CD14-positive monocyte (primary cell): ENCODE results near the gene NCK1. TPM values are rescaled to one million over a fixed set of nuclear protein-coding genes. Genes with fewer than 3 reads are reported as not detected.

ENCODE experiments used
- DNase-seq, 3 donors: peaks; one replicate each; pipeline ENCODE4 v3.0.0-alpha.2; 2011 to 2022
- H2AFZ ChIP-seq: 2 replicates; pipeline ENCODE4 v1.6.0; 2012; ENCODE audit warnings: mild to moderate bottlenecking, low read depth, low read length, inconsistent platforms; ENCODE audit not compliant: insufficient read depth, poor library complexity, severe bottlenecking
- H3K27ac ChIP-seq, 2 donors: 1 replicate in 1 of 2; 2 replicates in 1 of 2; pipeline ENCODE4 v1.5.1; 2012 to 2013; ENCODE audit warnings: low read length in 2 of 2, control low read depth in 1 of 2, inconsistent platforms in 1 of 2, low read depth in 1 of 2, mild to moderate bottlenecking in 1 of 2
- H3K27me3 ChIP-seq, 2 donors: one replicate each; pipeline versions ENCODE4 v1.6.0 to v1.6.1; 2011 to 2013; ENCODE audit warnings: low read length in 2 of 2; ENCODE audit not compliant: control insufficient read depth in 2 of 2, insufficient read depth in 2 of 2
- H3K36me3 ChIP-seq, 2 donors: replicated peaks in 1 of 2; 1 replicate in 1 of 2; 2 replicates in 1 of 2; pipeline versions ENCODE4 v1.5.1 to v1.6.1; 2012 to 2013; ENCODE audit warnings: low read length in 2 of 2, control low read depth in 1 of 2, inconsistent platforms in 1 of 2, mild to moderate bottlenecking in 1 of 2; ENCODE audit not compliant: insufficient read depth in 2 of 2, control insufficient read depth in 1 of 2
- H3K4me1 ChIP-seq, 2 donors: 1 replicate in 1 of 2; 2 replicates in 1 of 2; pipeline versions ENCODE4 v1.5.1 to v1.6.1; 2012 to 2013; ENCODE audit warnings: low read length in 2 of 2, control low read depth in 1 of 2, inconsistent platforms in 1 of 2, mild to moderate bottlenecking in 1 of 2, moderate library complexity in 1 of 2; ENCODE audit not compliant: insufficient read depth in 2 of 2, control insufficient read depth in 1 of 2
- H3K4me2 ChIP-seq: replicated peaks from 2 replicates; pipeline ENCODE3; 2012; ENCODE audit warnings: low read length, moderate library complexity, mild to moderate bottlenecking; ENCODE audit not compliant: poor library complexity, severe bottlenecking; ENCODE audit errors: extremely low read depth
- H3K4me3 ChIP-seq, 3 experiments: fragments of 200-600 bp in 1 of 3; sonication (generic) in 1 of 3; replicated peaks in 1 of 3; 1 replicate in 2 of 3; 2 replicates in 1 of 3; pipeline ENCODE4 v1.5.1; 2011 to 2013; ENCODE audit warnings: low read length in 3 of 3, mild to moderate bottlenecking in 3 of 3, control low read depth in 2 of 3, low read depth in 2 of 3, inconsistent platforms in 1 of 3, moderate library complexity in 1 of 3
- H3K79me2 ChIP-seq: 2 replicates; pipeline ENCODE4 v1.6.0; 2012; ENCODE audit warnings: mild to moderate bottlenecking, control low read depth, inconsistent platforms, low read length, moderate library complexity; ENCODE audit not compliant: insufficient read depth
- H3K9ac ChIP-seq: 2 replicates; pipeline ENCODE4 v1.6.0; 2017; ENCODE audit warnings: low read length, mild to moderate bottlenecking; ENCODE audit not compliant: insufficient read depth, poor library complexity, severe bottlenecking
- H3K9me3 ChIP-seq, 2 donors: replicated peaks in 1 of 2; 1 replicate in 1 of 2; 2 replicates in 1 of 2; pipeline versions ENCODE4 v1.5.1 to v1.6.1; 2012 to 2013; ENCODE audit warnings: low read length in 2 of 2, control low read depth in 1 of 2; ENCODE audit not compliant: control insufficient read depth in 1 of 2, insufficient read depth in 1 of 2
- H4K20me1 ChIP-seq: 2 replicates; pipeline ENCODE4 v1.6.0; 2012; ENCODE audit warnings: mild to moderate bottlenecking, low read length, control low read depth, moderate library complexity; ENCODE audit not compliant: insufficient read depth
- H3K27ac Mint-ChIP-seq, 7 donors: one replicate each; pipeline ENCODE4 v1.8.0; 2020; ENCODE audit warnings: mild to moderate bottlenecking in 7 of 7, mixed read lengths in 7 of 7, moderate library complexity in 6 of 7, inconsistent platforms in 2 of 7
- H3K27me3 Mint-ChIP-seq, 3 donors: one replicate each; pipeline ENCODE4 v1.8.0; 2021 to 2022; ENCODE audit warnings: low read depth in 3 of 3, mild to moderate bottlenecking in 3 of 3, mixed read lengths in 3 of 3, moderate library complexity in 3 of 3, inconsistent platforms in 1 of 3
- H3K36me3 Mint-ChIP-seq, 2 donors: one replicate each; pipeline ENCODE4 v1.8.0; 2020; ENCODE audit warnings: mixed read lengths in 2 of 2, inconsistent platforms in 1 of 2, mild to moderate bottlenecking in 1 of 2
- H3K4me1 Mint-ChIP-seq: one replicate; pipeline ENCODE4 v1.8.0; 2020; ENCODE audit warnings: mild to moderate bottlenecking, mixed read lengths
- H3K4me3 Mint-ChIP-seq, 2 donors: one replicate each; pipeline ENCODE4 v1.8.0; 2020; ENCODE audit warnings: mild to moderate bottlenecking in 2 of 2, mixed read lengths in 2 of 2, moderate library complexity in 1 of 2
- H3K9me3 Mint-ChIP-seq, 7 donors: one replicate each; pipeline ENCODE4 v1.8.0; 2020 to 2022; ENCODE audit warnings: mixed read lengths in 7 of 7, mild to moderate bottlenecking in 6 of 7, moderate library complexity in 6 of 7, inconsistent platforms in 2 of 7
- WGBS: methylation state at CpG from one replicate; pipeline ENCODE4 v1.1.5; 2013; ENCODE audit warnings: missing lambda C conversion rate; ENCODE audit not compliant: insufficient coverage; 5-methylcytosine and 5-hydroxymethylcytosine counted together
- intact Hi-C, 2 donors: fragments of 100-400 bp; cut with micrococcal nuclease; formaldehyde crosslinking; loops; one replicate each; pipeline versions ENCODE4 v1.15.0 to v1.15.1; 2023
- polyA plus RNA-seq, 3 donors: library from polyadenylated mRNA; depleted of rRNA in 1 of 3; unstranded in 2 of 3; stranded (reverse) in 1 of 3; fragments of 300-500 nt in 2 of 3; fragments of >200 nt in 1 of 3; fragmentation: Illumina TruSeq in 2 of 3; gene quantifications; 1 replicate in 2 of 3; 2 replicates in 1 of 3; pipeline ENCODE4 v1.2.3, GENCODE V29; 2012 to 2021
- TF ChIP-seq, protein P1 (sequence below): fragments of 200-600 bp; IDR thresholded peaks from one replicate; pipeline ENCODE4 v1.8.0; 2022; ENCODE audit warnings: antibody characterized with exemption, mild to moderate bottlenecking

Gene NCK1
- polyA plus RNA-seq, 3 donors, result 20.4 to 28.8 (median 22.8) TPM

- Mint-ChIP-seq H3K4me3 (no peak overlapping the region), H3K36me3 (no peaks in the 10 kb centered on the region), H3K9me3 (peaks cover 0 to 4% (median 0%) of the 10 kb centered on the region in 7 donors), H3K27me3 (no peaks in the 10 kb centered on the region), H3K4me1 (no peaks in the 10 kb centered on the region), H3K27ac (no peak overlapping the region)
- Histone ChIP-seq H3K4me1 (no peaks in the 10 kb centered on the region), H3K27me3 (no peaks in the 10 kb centered on the region), H3K27ac (no peak overlapping the region), H3K79me2 (no peaks in the 10 kb centered on the region), H3K9ac (no peak overlapping the region), H3K9me3 (no peaks in the 10 kb centered on the region), H4K20me1 (no peaks in the 10 kb centered on the region), H3K4me3 (no peak overlapping the region), H2AFZ (no peak overlapping the region), H3K4me2 (no peak overlapping the region), H3K36me3 (no peaks in the 10 kb centered on the region)
- TF ChIP-seq, protein P1, sequence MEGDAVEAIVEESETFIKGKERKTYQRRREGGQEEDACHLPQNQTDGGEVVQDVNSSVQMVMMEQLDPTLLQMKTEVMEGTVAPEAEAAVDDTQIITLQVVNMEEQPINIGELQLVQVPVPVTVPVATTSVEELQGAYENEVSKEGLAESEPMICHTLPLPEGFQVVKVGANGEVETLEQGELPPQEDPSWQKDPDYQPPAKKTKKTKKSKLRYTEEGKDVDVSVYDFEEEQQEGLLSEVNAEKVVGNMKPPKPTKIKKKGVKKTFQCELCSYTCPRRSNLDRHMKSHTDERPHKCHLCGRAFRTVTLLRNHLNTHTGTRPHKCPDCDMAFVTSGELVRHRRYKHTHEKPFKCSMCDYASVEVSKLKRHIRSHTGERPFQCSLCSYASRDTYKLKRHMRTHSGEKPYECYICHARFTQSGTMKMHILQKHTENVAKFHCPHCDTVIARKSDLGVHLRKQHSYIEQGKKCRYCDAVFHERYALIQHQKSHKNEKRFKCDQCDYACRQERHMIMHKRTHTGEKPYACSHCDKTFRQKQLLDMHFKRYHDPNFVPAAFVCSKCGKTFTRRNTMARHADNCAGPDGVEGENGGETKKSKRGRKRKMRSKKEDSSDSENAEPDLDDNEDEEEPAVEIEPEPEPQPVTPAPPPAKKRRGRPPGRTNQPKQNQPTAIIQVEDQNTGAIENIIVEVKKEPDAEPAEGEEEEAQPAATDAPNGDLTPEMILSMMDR, result no peak
- DNase-seq, result no peak
- intact Hi-C loops, result no loop called here
- WGBS, result 95% methylated on average over 2 of the region's 2 CpGs
Observed at GRCh38 chr3:136988651-136989050, 126.6 kb downstream of the NCK1 start.

GRCh38 chr3:136989781-136990524, 127.9 kb downstream of the NCK1 start:
- H3K79me2 ChIP-seq, result no peaks in the 10 kb centered on the region
- H3K36me3 Mint-ChIP-seq, result no peaks in the 10 kb centered on the region
- no peak overlapping the region for H3K27ac Mint-ChIP-seq
- no peak overlapping the region for H3K4me3 Mint-ChIP-seq
- no peak overlapping the region for H3K4me3 ChIP-seq
- H3K9me3 Mint-ChIP-seq, result peaks cover 0 to 2% (median 0%) of the 10 kb centered on the region in 7 donors
- no peak overlapping the region for H3K9ac ChIP-seq
- H3K27me3 Mint-ChIP-seq, result no peaks in the 10 kb centered on the region
- no peaks in the 10 kb centered on the region for H4K20me1 ChIP-seq
- H2AFZ ChIP-seq, result no peak overlapping the region
- no peaks in the 10 kb centered on the region for H3K9me3 ChIP-seq
- H3K27ac ChIP-seq, result no peak overlapping the region
- H3K4me2 ChIP-seq, result no peak overlapping the region
- intact Hi-C loops, result no loop called here
- DNase-seq, result no peak
- peaks cover 11% of the 10 kb centered on the region for H3K4me1 Mint-ChIP-seq
- TF ChIP-seq, protein P1, result no peak
- H3K36me3 ChIP-seq, result no peaks in the 10 kb centered on the region
- H3K27me3 ChIP-seq, result no peaks in the 10 kb centered on the region
- 93% methylated on average over 3 of the region's 4 CpGs for WGBS
- peaks cover 7 to 9% of the 10 kb centered on the region in 2 donors for H3K4me1 ChIP-seq
